ENCODE measurements around the gene HLCS.

HLCS gene

DNA sequence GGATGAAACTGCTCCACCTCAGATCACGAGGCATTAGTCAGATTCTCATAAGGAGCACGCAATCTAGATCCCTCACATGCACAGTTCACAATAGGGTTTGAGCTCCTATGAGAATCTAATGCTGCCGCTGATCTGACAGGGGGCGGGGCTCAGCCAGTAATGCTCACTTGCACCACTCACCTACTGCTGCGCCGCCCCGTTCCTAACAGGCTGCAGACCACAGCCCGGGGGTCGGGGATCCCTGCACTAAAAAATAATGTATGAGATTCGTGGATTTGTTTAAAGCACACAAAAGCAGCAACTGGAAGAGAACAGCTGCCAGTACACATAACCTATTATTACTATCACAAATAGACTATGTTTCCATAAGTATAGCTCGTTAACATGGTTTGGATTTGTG lies 72.9 kb downstream of the HLCS start:
- Histone ChIP-seq H4K20me1 (ENCODE audit: insufficient read depth, low read length, poor library complexity, severe bottlenecking) (no peaks in the 10 kb centered on the region), H2AFZ (ENCODE audit: low read length) (no peak overlapping the region), H3K4me3 (ENCODE audit: low read length, poor library complexity, severe bottlenecking) (no peak overlapping the region), H3K9me2 (replicated peaks; ENCODE audit: low read depth, low read length) (no peaks in the 10 kb centered on the region), H3K4me1 (ENCODE audit: insufficient read depth, low read length, poor library complexity, severe bottlenecking) (peaks cover 4% of the 10 kb centered on the region), H3K79me2 (ENCODE audit: insufficient read depth, low read length) (no peaks in the 10 kb centered on the region), H3K9ac (ENCODE audit: low read depth, low read length, poor library complexity, severe bottlenecking) (no peak overlapping the region), H3K9me3 (ENCODE audit: insufficient read depth, low read depth, low read length) (no peaks in the 10 kb centered on the region), H3F3A (ENCODE audit: low read depth) (no peaks in the 10 kb centered on the region), H3K36me3 (ENCODE audit: insufficient read depth, low read length) (peaks cover 25% of the 10 kb centered on the region; the same call in 1 of the 2 replicates), H3K27me3 (ENCODE audit: insufficient read depth, low read length, poor library complexity, severe bottlenecking) (no peaks in the 10 kb centered on the region), H3K4me2 (ENCODE audit: low read depth, low read length, poor library complexity, severe bottlenecking) (no peak overlapping the region)
- TF ChIP-seq CTCF (conservative IDR thresholded peaks at IDR 0.05; ENCODE audit: low read length): no peak

GRCh38 chr21:36892201-36892600 lies 74.3 kb downstream of the HLCS start:
- Histone ChIP-seq H2AFZ (ENCODE audit: low read length) (no peak overlapping the region), H3K9ac (ENCODE audit: low read depth, low read length, poor library complexity, severe bottlenecking) (no peak overlapping the region), H4K20me1 (ENCODE audit: insufficient read depth, low read length, poor library complexity, severe bottlenecking) (no peaks in the 10 kb centered on the region), H3K4me3 (ENCODE audit: low read length, poor library complexity, severe bottlenecking) (no peak overlapping the region), H3K36me3 (ENCODE audit: insufficient read depth, low read length) (peaks cover 25% of the 10 kb centered on the region; the same call in 1 of the 2 replicates), H3K27me3 (ENCODE audit: insufficient read depth, low read length, poor library complexity, severe bottlenecking) (no peaks in the 10 kb centered on the region), H3K9me3 (ENCODE audit: insufficient read depth, low read depth, low read length) (no peaks in the 10 kb centered on the region), H3K4me1 (ENCODE audit: insufficient read depth, low read length, poor library complexity, severe bottlenecking) (peaks cover 4% of the 10 kb centered on the region), H3F3A (ENCODE audit: low read depth) (no peaks in the 10 kb centered on the region), H3K9me2 (replicated peaks; ENCODE audit: low read depth, low read length) (no peaks in the 10 kb centered on the region), H3K4me2 (ENCODE audit: low read depth, low read length, poor library complexity, severe bottlenecking) (no peak overlapping the region), H3K79me2 (ENCODE audit: insufficient read depth, low read length) (no peaks in the 10 kb centered on the region)
- TF ChIP-seq EZH2phosphoT487 (IDR thresholded peaks at IDR 0.05; ENCODE audit: borderline replicate concordance): no peak
- TF ChIP-seq CTCF (conservative IDR thresholded peaks at IDR 0.05; ENCODE audit: low read length): no peak

GRCh38 chr21:36891692-36892091 lies 74.8 kb downstream of the HLCS start:
- Histone ChIP-seq H3K9ac (ENCODE audit: low read depth, low read length, poor library complexity, severe bottlenecking) (no peak overlapping the region), H3K27me3 (ENCODE audit: insufficient read depth, low read length, poor library complexity, severe bottlenecking) (no peaks in the 10 kb centered on the region), H3K9me3 (ENCODE audit: insufficient read depth, low read depth, low read length) (no peaks in the 10 kb centered on the region), H4K20me1 (ENCODE audit: insufficient read depth, low read length, poor library complexity, severe bottlenecking) (no peaks in the 10 kb centered on the region), H3K4me1 (ENCODE audit: insufficient read depth, low read length, poor library complexity, severe bottlenecking) (peaks cover 4% of the 10 kb centered on the region), H3K4me2 (ENCODE audit: low read depth, low read length, poor library complexity, severe bottlenecking) (no peak overlapping the region), H2AFZ (ENCODE audit: low read length) (no peak overlapping the region), H3K4me3 (ENCODE audit: low read length, poor library complexity, severe bottlenecking) (no peak overlapping the region), H3K9me2 (replicated peaks; ENCODE audit: low read depth, low read length) (no peaks in the 10 kb centered on the region), H3F3A (ENCODE audit: low read depth) (no peaks in the 10 kb centered on the region), H3K36me3 (ENCODE audit: insufficient read depth, low read length) (peaks cover 24% of the 10 kb centered on the region; the same call in 1 of the 2 replicates), H3K79me2 (ENCODE audit: insufficient read depth, low read length) (no peaks in the 10 kb centered on the region)
- TF ChIP-seq EZH2phosphoT487 (IDR thresholded peaks at IDR 0.05; ENCODE audit: borderline replicate concordance) (no peak), CTCF (conservative IDR thresholded peaks at IDR 0.05; ENCODE audit: low read length) (no peak)

All from Loucy (cell line).